PC-9 (cell line): ENCODE results near the gene LAPTM5. TPM values are rescaled to one million over a fixed set of nuclear protein-coding genes. Genes with fewer than 3 reads are reported as not detected.

Experiments
- BruUV-seq: library from RNA; stranded (reverse); fragments of 400-500 nt; replicated peaks from 2 replicates; lab custom pipeline; 2021; lab: Mats Ljungman, UMichigan
- CTCF ChIA-PET: fragments of 300-600 bp; sonication (Branson Sonifier 250); formaldehyde crosslinking; loops from one replicate; lab custom pipeline; 2022; ENCODE audit warnings: antibody characterized with exemption; lab: Charles Lee
- POLR2A ChIA-PET: fragments of 300-600 bp; sonication (Branson Sonifier 250); formaldehyde crosslinking; loops from one replicate; lab custom pipeline; 2022; ENCODE audit warnings: antibody characterized with exemption; ENCODE audit not compliant: unreplicated experiment; lab: Charles Lee
- DNase-seq, 2 experiments: peaks; one replicate each; pipeline versions ENCODE4 v3.0.0 to v3.0.0-alpha.2; 2015 to 2022; ENCODE audit warnings: mixed read lengths in 1 of 2
- H2AFZ ChIP-seq: fragments of 200-600 bp; sonication (generic); 2 replicates; pipeline ENCODE4 v1.8.1; 2017; ENCODE audit warnings: antibody characterized with exemption
- H3F3A ChIP-seq: fragments of 200-600 bp; sonication (generic); 2 replicates; pipeline ENCODE4 v1.8.1; 2017; ENCODE audit warnings: antibody characterized with exemption, mild to moderate bottlenecking, low read depth; ENCODE audit not compliant: insufficient read depth
- H3K27ac ChIP-seq: fragments of 200-600 bp; sonication (generic); 2 replicates; pipeline ENCODE4 v1.6.1; 2016; ENCODE audit warnings: mixed run types
- H3K27me3 ChIP-seq: fragments of 200-600 bp; sonication (generic); 2 replicates; pipeline ENCODE4 v1.6.1; 2016; ENCODE audit warnings: low read depth, mixed run types; ENCODE audit not compliant: insufficient read depth
- H3K36me3 ChIP-seq: fragments of 200-600 bp; sonication (generic); 2 replicates; pipeline ENCODE4 v1.6.1; 2016; ENCODE audit warnings: low read depth, mixed run types
- H3K4me1 ChIP-seq: fragments of 200-600 bp; sonication (generic); replicated peaks from 2 replicates; pipeline ENCODE4 v1.6.1; 2016; ENCODE audit warnings: mixed run types; ENCODE audit not compliant: insufficient read depth
- H3K4me2 ChIP-seq: fragments of 200-600 bp; sonication (generic); 2 replicates; pipeline ENCODE4 v1.6.1; 2017; ENCODE audit warnings: mixed run types
- H3K4me3 ChIP-seq: fragments of 200-600 bp; sonication (generic); 2 replicates; pipeline ENCODE4 v1.6.1; 2016; ENCODE audit warnings: mixed run types
- H3K79me2 ChIP-seq: fragments of 200-600 bp; sonication (generic); 2 replicates; pipeline ENCODE4 v1.6.1; 2017; ENCODE audit warnings: low read depth, mixed run types
- H3K9me2 ChIP-seq: fragments of 200-600 bp; sonication (generic); 2 replicates; pipeline ENCODE4 v1.8.1; 2017; ENCODE audit warnings: mild to moderate bottlenecking; ENCODE audit not compliant: insufficient read depth
- H3K9me3 ChIP-seq: fragments of 200-600 bp; sonication (generic); 2 replicates; pipeline ENCODE4 v1.8.1; 2016; ENCODE audit warnings: low read depth; ENCODE audit not compliant: insufficient read depth
- H4K20me1 ChIP-seq: fragments of 200-600 bp; sonication (generic); 2 replicates; pipeline ENCODE4 v1.8.1; 2017; ENCODE audit not compliant: insufficient read depth
- CTCF ChIP-seq: fragments of 200-600 bp; sonication (generic); conservative IDR thresholded peaks from 2 replicates; pipeline ENCODE4 v1.6.1; 2017; ENCODE audit warnings: mixed run types, antibody characterized with exemption, mild to moderate bottlenecking, moderate library complexity
- EZH2 ChIP-seq: fragments of 200-600 bp; sonication (generic); IDR thresholded peaks from 2 replicates; pipeline ENCODE4 v1.8.0; 2017; ENCODE audit warnings: antibody characterized with exemption, low read depth
- intact Hi-C: fragments of 100-400 bp; cut with micrococcal nuclease; formaldehyde crosslinking; loops from one replicate; pipeline ENCODE4 v1.10.0; 2022; ENCODE audit not compliant: unreplicated experiment
- total RNA-seq: library from RNA; stranded (reverse); gene quantifications from 2 replicates; pipeline ENCODE4 v1.2.3, GENCODE V29; 2021

Gene LAPTM5
- total RNA-seq, 1 experiment from 2014 or later = 5.0 TPM

GRCh38 chr1:30733493-30733892, 24.1 kb downstream of the LAPTM5 start:
- no peak overlapping the region for H2AFZ ChIP-seq
- no peaks in the 10 kb centered on the region for H3K36me3 ChIP-seq
- ChIA-PET POLR2A (no interaction called here), CTCF (no interaction called here)
- no peaks in the 10 kb centered on the region for H3K4me1 ChIP-seq
- no peak overlapping the region for H3K27ac ChIP-seq
- no peak for TF ChIP-seq CTCF
- TF ChIP-seq EZH2 = no peak
- intact Hi-C loops = no loop called here
- no peaks in the 10 kb centered on the region for H4K20me1 ChIP-seq
- BruUV-seq = no TSS peak
- DNase-seq = no peak
- no peaks in the 10 kb centered on the region for H3K9me2 ChIP-seq
- H3K4me3 ChIP-seq = no peak overlapping the region
- no peaks in the 10 kb centered on the region for H3F3A ChIP-seq
- H3K9me3 ChIP-seq = no peaks in the 10 kb centered on the region
- no peaks in the 10 kb centered on the region for H3K27me3 ChIP-seq
- H3K79me2 ChIP-seq = no peaks in the 10 kb centered on the region
- H3K4me2 ChIP-seq = no peak overlapping the region

- TF ChIP-seq CTCF (no peak), EZH2 (no peak)
- Histone ChIP-seq H3F3A (peaks cover 7% of the 10 kb centered on the region; the same call in 1 of the 2 replicates), H3K79me2 (no peaks in the 10 kb centered on the region), H3K4me2 (no peak overlapping the region), H3K27me3 (no peaks in the 10 kb centered on the region), H4K20me1 (no peaks in the 10 kb centered on the region), H3K4me3 (no peak overlapping the region), H3K27ac (no peak overlapping the region), H2AFZ (no peak overlapping the region), H3K9me2 (no peaks in the 10 kb centered on the region), H3K36me3 (no peaks in the 10 kb centered on the region), H3K9me3 (no peaks in the 10 kb centered on the region), H3K4me1 (0 out of 2 replicates have a peak, but pooled peaks cover 6% of the 10 kb centered on the region)
- CTCF ChIA-PET = interaction anchor here (0.6 to 0.7 kb wide), 2 partner anchors 47 to 178 kb away, joined by 3 to 5 read pairs; no protein-coding TSS in a partner anchor
- intact Hi-C loops = no loop called here
- DNase-seq = peak in 1 of 2 experiments; percentile 34
- BruUV-seq = no TSS peak
- POLR2A ChIA-PET = interaction anchor here (0.7 kb wide), 1 partner anchor 641 kb away, joined by 6 read pairs; the partner anchor contains the start of gene FABP3
Observed at GRCh38 chr1:30732277-30732996, 25.1 kb downstream of the LAPTM5 start.

- no peak for DNase-seq
- Histone ChIP-seq H3K4me1 (0 out of 2 replicates have a peak, but pooled peaks cover 6% of the 10 kb centered on the region), H3F3A (peaks cover 7% of the 10 kb centered on the region; the same call in 1 of the 2 replicates), H3K27ac (no peak overlapping the region), H4K20me1 (no peaks in the 10 kb centered on the region), H2AFZ (no peak overlapping the region), H3K27me3 (no peaks in the 10 kb centered on the region), H3K4me3 (no peak overlapping the region), H3K79me2 (no peaks in the 10 kb centered on the region), H3K9me3 (no peaks in the 10 kb centered on the region), H3K9me2 (no peaks in the 10 kb centered on the region), H3K4me2 (no peak overlapping the region), H3K36me3 (no peaks in the 10 kb centered on the region)
- no peak for TF ChIP-seq EZH2
- no peak for TF ChIP-seq CTCF
- POLR2A ChIA-PET = no interaction called here
- BruUV-seq = no TSS peak
- CTCF ChIA-PET = no interaction called here
- intact Hi-C loops = no loop called here
Observed at GRCh38 chr1:30731806-30732276, 25.7 kb downstream of the LAPTM5 start.
